ENCODE measurements around the gene WDR45B.

The WDR45B gene

GRCh38 chr17:82600731-82601446 is 47.4 kb downstream of the WDR45B start:
- DNase-seq (ENCODE audit: low read depth in 2 of 2): no peak

- no peak for DNase-seq (ENCODE audit: low read depth in 2 of 2)
Observed at GRCh38 chr17:82599674-82600661, 48.3 kb downstream of the WDR45B start.

- DNase-seq (ENCODE audit: low read depth in 2 of 2): no peak
Observed at GRCh38 chr17:82598256-82599119, 49.8 kb downstream of the WDR45B start.

- no peak for DNase-seq (ENCODE audit: low read depth in 2 of 2)
Observed at GRCh38 chr17:82596837-82597672, 51.2 kb downstream of the WDR45B start.

- DNase-seq (ENCODE audit: low read depth in 2 of 2): no peak
Observed at GRCh38 chr17:82596296-82596695, 51.9 kb downstream of the WDR45B start.

GRCh38 chr17:82595893-82596292 is 52.4 kb downstream of the WDR45B start:
- DNase-seq (ENCODE audit: low read depth in 2 of 2): no peak

GRCh38 chr17:82594571-82594970 is 53.7 kb downstream of the WDR45B start:
- no peak for DNase-seq (ENCODE audit: low read depth in 2 of 2)

- no peak for DNase-seq (ENCODE audit: low read depth in 2 of 2)
Observed at GRCh38 chr17:82593590-82594087, 54.6 kb downstream of the WDR45B start.

GRCh38 chr17:82592767-82593589 is 55.3 kb downstream of the WDR45B start:
- DNase-seq (ENCODE audit: low read depth in 2 of 2): peak; percentile 65 to 66

GRCh38 chr17:82592289-82592766 is 55.9 kb downstream of the WDR45B start:
- no peak for DNase-seq (ENCODE audit: low read depth in 2 of 2)

GRCh38 chr17:82590881-82591539 is 57.2 kb downstream of the WDR45B start:
- DNase-seq (ENCODE audit: low read depth in 2 of 2): no peak

GRCh38 chr17:82590216-82590615 is 58.0 kb downstream of the WDR45B start:
- no peak for DNase-seq (ENCODE audit: low read depth in 2 of 2)

- DNase-seq (ENCODE audit: low read depth in 2 of 2): no peak
Observed at GRCh38 chr17:82589851-82590180, 58.4 kb downstream of the WDR45B start.

GRCh38 chr17:82588266-82589175 is 59.7 kb downstream of the WDR45B start:
- no peak for DNase-seq (ENCODE audit: low read depth in 2 of 2)

- no peak for DNase-seq (ENCODE audit: low read depth in 2 of 2)
Observed at GRCh38 chr17:82587234-82588086, 60.8 kb downstream of the WDR45B start.

- DNase-seq (ENCODE audit: low read depth in 2 of 2): no peak
Observed at GRCh38 chr17:82586576-82587233, 61.5 kb downstream of the WDR45B start.
